Stomach (tissue), 4 donors: ENCODE data around the gene NUDT5.

Experiments
- CTCF ChIP-seq, 7 experiments: fragments of 450-650 bp in 4 of 7; fragments of 200-600 bp in 3 of 7; sonication (generic) in 3 of 7; IDR thresholded peaks; one replicate each; pipeline ENCODE4 v1.5.1; 2016 to 2019; ENCODE audit warnings: antibody characterized with exemption in 7 of 7, control low read depth in 2 of 7, mild to moderate bottlenecking in 1 of 7
- EP300 ChIP-seq: sonication (generic); formaldehyde crosslinking; IDR thresholded peaks from one replicate; pipeline ENCODE4 v1.6.1; 2017; ENCODE audit warnings: antibody characterized with exemption
- POLR2A ChIP-seq, 4 donors: fragments of 450-650 bp; IDR thresholded peaks; one replicate each; pipeline ENCODE4 v1.6.1; 2016; ENCODE audit warnings: antibody characterized with exemption in 4 of 4, control low read depth in 2 of 4, mild to moderate bottlenecking in 1 of 4, moderate library complexity in 1 of 4
- POLR2AphosphoS5 ChIP-seq, 3 donors: sonication (generic); formaldehyde crosslinking; IDR thresholded peaks; one replicate each; pipeline ENCODE4 v1.6.1; 2016; ENCODE audit warnings: antibody characterized with exemption in 3 of 3

GRCh38 chr10:12121673-12122072 is 74.0 kb downstream of the NUDT5 start:
- TF ChIP-seq POLR2A (IDR thresholded peaks at IDR 0.05), result no peak
- TF ChIP-seq CTCF (IDR thresholded peaks at IDR 0.05), result no peak
- no peak for TF ChIP-seq EP300
- no peak for TF ChIP-seq POLR2AphosphoS5 (IDR thresholded peaks at IDR 0.05)
